Measurements from ENCODE around the gene F2RL2.

DNA sequence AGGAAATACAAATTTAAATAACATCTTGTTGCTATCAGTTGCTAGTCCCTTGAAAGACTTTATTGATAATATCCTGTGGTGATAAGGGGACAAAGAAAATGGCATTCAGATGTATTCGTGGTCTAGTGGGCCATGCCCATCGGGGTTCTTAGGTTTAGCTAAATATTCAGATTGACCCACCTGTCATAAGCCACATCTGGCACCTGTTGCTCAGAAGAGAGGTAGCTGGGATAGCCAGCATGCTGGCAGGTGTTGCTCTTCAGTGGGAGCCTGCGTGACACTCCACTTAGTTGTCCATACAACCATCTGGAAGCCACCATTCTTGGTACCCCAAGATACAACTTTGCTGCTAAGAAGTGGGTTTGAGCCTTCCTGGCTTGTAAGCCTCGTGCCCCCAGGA is 36.7 kb downstream of the F2RL2 start:
- TF ChIP-seq CTCF (IDR thresholded peaks at IDR 0.05): no peak
- TF ChIP-seq EZH2 (IDR thresholded peaks at IDR 0.05; ENCODE audit: borderline replicate concordance, insufficient read depth, low read depth, low read length, poor library complexity, severe bottlenecking): no peak

Measured in B cell (primary cell).